ENCODE data around the gene LSM8. TPM values are rescaled to one million over a fixed set of nuclear protein-coding genes. Genes with fewer than 3 reads are reported as not detected.

Gene LSM8
- total and polyA plus RNA-seq, 2 experiments from 2014 or later, result 95.4 to 100 TPM

GRCh38 chr7:118218413-118219156, 34.6 kb downstream of the LSM8 start (continued):
- no peak for TF ChIP-seq CREB1 (CRISPR knock-in tag; IDR thresholded peaks at IDR 0.05; ENCODE audit: low read depth)

GRCh38 chr7:118219157-118219512, 35.2 kb downstream of the LSM8 start:
- Mint-ChIP-seq H3K9me3 (no peaks in the 10 kb centered on the region), H3K4me1 (peaks cover 4% of the 10 kb centered on the region; the same call in 1 of the 3 replicates), H3K4me3 (no peak overlapping the region), H3K27me3 (ENCODE audit: insufficient read depth, low read depth, poor library complexity) (peaks cover 9% of the 10 kb centered on the region), H3K36me3 (ENCODE audit: low read depth) (no peaks in the 10 kb centered on the region), H3K27ac (no peak overlapping the region)
- Histone ChIP-seq H3K4me3 (no peak overlapping the region), H3K4me2 (no peak overlapping the region), H3K79me2 (replicated peaks; ENCODE audit: insufficient read depth) (no peaks in the 10 kb centered on the region), H4K20me1 (replicated peaks; ENCODE audit: insufficient read depth) (no peaks in the 10 kb centered on the region), H3K36me3 (ENCODE audit: insufficient read depth) (no peaks in the 10 kb centered on the region), H3K27ac (ENCODE audit: low read depth) (no peak overlapping the region), H3F3A (replicated peaks; ENCODE audit: low read depth) (no peaks in the 10 kb centered on the region), H2AFZ (no peak overlapping the region), H3K27me3 (ENCODE audit: insufficient read depth) (no peaks in the 10 kb centered on the region), H3K9me2 (ENCODE audit: insufficient read depth) (no peaks in the 10 kb centered on the region), H3K4me1 (ENCODE audit: insufficient read depth) (no peaks in the 10 kb centered on the region)
- no peak for DNase-seq (ENCODE audit: low spot score)
- no peak for TF ChIP-seq STAT1 (IDR thresholded peaks at IDR 0.05; ENCODE audit: unreplicated experiment)
- TF ChIP-seq NANOG (IDR thresholded peaks at IDR 0.05; ENCODE audit: borderline replicate concordance), result no peak
- no peak for TF ChIP-seq JUNB (IDR thresholded peaks at IDR 0.05; ENCODE audit: unreplicated experiment)
- no peak for TF ChIP-seq POLR2AphosphoS5 (IDR thresholded peaks at IDR 0.05; ENCODE audit: low read depth)
- TF ChIP-seq EZH2 (IDR thresholded peaks at IDR 0.05; ENCODE audit: low read depth, unreplicated experiment), result no peak
- TF ChIP-seq ETS1 (IDR thresholded peaks at IDR 0.05), result no peak
- TF ChIP-seq, protein P1, sequence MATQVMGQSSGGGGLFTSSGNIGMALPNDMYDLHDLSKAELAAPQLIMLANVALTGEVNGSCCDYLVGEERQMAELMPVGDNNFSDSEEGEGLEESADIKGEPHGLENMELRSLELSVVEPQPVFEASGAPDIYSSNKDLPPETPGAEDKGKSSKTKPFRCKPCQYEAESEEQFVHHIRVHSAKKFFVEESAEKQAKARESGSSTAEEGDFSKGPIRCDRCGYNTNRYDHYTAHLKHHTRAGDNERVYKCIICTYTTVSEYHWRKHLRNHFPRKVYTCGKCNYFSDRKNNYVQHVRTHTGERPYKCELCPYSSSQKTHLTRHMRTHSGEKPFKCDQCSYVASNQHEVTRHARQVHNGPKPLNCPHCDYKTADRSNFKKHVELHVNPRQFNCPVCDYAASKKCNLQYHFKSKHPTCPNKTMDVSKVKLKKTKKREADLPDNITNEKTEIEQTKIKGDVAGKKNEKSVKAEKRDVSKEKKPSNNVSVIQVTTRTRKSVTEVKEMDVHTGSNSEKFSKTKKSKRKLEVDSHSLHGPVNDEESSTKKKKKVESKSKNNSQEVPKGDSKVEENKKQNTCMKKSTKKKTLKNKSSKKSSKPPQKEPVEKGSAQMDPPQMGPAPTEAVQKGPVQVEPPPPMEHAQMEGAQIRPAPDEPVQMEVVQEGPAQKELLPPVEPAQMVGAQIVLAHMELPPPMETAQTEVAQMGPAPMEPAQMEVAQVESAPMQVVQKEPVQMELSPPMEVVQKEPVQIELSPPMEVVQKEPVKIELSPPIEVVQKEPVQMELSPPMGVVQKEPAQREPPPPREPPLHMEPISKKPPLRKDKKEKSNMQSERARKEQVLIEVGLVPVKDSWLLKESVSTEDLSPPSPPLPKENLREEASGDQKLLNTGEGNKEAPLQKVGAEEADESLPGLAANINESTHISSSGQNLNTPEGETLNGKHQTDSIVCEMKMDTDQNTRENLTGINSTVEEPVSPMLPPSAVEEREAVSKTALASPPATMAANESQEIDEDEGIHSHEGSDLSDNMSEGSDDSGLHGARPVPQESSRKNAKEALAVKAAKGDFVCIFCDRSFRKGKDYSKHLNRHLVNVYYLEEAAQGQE (IDR thresholded peaks at IDR 0.05; ENCODE audit: unreplicated experiment), result no peak
- no peak for TF ChIP-seq ZNF114 (CRISPR knock-in tag; IDR thresholded peaks at IDR 0.05)
- TF ChIP-seq ZNF331 (CRISPR knock-in tag; IDR thresholded peaks at IDR 0.05; ENCODE audit: low read depth), result no peak
- TF ChIP-seq CREB1 (CRISPR knock-in tag; IDR thresholded peaks at IDR 0.05; ENCODE audit: low read depth), result no peak
- TF ChIP-seq, protein P2, sequence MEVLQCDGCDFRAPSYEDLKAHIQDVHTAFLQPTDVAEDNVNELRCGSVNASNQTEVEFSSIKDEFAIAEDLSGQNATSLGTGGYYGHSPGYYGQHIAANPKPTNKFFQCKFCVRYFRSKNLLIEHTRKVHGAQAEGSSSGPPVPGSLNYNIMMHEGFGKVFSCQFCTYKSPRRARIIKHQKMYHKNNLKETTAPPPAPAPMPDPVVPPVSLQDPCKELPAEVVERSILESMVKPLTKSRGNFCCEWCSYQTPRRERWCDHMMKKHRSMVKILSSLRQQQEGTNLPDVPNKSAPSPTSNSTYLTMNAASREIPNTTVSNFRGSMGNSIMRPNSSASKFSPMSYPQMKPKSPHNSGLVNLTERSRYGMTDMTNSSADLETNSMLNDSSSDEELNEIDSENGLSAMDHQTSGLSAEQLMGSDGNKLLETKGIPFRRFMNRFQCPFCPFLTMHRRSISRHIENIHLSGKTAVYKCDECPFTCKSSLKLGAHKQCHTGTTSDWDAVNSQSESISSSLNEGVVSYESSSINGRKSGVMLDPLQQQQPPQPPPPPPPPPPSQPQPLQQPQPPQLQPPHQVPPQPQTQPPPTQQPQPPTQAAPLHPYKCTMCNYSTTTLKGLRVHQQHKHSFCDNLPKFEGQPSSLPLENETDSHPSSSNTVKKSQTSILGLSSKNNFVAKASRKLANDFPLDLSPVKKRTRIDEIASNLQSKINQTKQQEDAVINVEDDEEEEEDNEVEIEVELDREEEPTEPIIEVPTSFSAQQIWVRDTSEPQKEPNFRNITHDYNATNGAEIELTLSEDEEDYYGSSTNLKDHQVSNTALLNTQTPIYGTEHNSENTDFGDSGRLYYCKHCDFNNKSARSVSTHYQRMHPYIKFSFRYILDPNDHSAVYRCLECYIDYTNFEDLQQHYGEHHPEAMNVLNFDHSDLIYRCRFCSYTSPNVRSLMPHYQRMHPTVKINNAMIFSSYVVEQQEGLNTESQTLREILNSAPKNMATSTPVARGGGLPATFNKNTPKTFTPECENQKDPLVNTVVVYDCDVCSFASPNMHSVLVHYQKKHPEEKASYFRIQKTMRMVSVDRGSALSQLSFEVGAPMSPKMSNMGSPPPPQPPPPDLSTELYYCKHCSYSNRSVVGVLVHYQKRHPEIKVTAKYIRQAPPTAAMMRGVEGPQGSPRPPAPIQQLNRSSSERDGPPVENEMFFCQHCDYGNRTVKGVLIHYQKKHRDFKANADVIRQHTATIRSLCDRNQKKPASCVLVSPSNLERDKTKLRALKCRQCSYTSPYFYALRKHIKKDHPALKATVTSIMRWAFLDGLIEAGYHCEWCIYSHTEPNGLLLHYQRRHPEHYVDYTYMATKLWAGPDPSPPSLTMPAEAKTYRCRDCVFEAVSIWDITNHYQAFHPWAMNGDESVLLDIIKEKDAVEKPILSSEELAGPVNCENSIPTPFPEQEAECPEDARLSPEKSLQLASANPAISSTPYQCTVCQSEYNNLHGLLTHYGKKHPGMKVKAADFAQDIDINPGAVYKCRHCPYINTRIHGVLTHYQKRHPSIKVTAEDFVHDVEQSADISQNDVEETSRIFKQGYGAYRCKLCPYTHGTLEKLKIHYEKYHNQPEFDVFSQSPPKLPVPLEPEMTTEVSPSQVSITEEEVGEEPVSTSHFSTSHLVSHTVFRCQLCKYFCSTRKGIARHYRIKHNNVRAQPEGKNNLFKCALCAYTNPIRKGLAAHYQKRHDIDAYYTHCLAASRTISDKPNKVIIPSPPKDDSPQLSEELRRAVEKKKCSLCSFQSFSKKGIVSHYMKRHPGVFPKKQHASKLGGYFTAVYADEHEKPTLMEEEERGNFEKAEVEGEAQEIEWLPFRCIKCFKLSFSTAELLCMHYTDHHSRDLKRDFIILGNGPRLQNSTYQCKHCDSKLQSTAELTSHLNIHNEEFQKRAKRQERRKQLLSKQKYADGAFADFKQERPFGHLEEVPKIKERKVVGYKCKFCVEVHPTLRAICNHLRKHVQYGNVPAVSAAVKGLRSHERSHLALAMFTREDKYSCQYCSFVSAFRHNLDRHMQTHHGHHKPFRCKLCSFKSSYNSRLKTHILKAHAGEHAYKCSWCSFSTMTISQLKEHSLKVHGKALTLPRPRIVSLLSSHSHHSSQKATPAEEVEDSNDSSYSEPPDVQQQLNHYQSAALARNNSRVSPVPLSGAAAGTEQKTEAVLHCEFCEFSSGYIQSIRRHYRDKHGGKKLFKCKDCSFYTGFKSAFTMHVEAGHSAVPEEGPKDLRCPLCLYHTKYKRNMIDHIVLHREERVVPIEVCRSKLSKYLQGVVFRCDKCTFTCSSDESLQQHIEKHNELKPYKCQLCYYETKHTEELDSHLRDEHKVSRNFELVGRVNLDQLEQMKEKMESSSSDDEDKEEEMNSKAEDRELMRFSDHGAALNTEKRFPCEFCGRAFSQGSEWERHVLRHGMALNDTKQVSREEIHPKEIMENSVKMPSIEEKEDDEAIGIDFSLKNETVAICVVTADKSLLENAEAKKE (CRISPR knock-in tag; IDR thresholded peaks at IDR 0.05), result no peak
- no peak for TF ChIP-seq CTCF (conservative IDR thresholded peaks at IDR 0.05; ENCODE audit: low read depth in 2 of 2)
- TF ChIP-seq EZH2phosphoT487 (IDR thresholded peaks at IDR 0.05; ENCODE audit: unreplicated experiment), result no peak
- no peak for ATAC-seq
